Suprapubic skin (tissue), 4 donors: ENCODE data around the gene HTATSF1. TPM values are rescaled to one million over a fixed set of nuclear protein-coding genes. Genes with fewer than 3 reads are reported as not detected.
A peak's percentile ranks its signal among the peaks of the same experiment; 100 is the strongest.

Experiments used
- DNase-seq, 2 donors: peaks; one replicate each; pipeline ENCODE4 v3.0.0-alpha.2; 2019; ENCODE audit warnings: low spot score in 2 of 2
- H3K27ac ChIP-seq: fragments of 200-600 bp; sonication (generic); one replicate; pipeline ENCODE4 v1.5.1; 2019
- H3K27me3 ChIP-seq: fragments of 200-600 bp; sonication (generic); one replicate; pipeline ENCODE4 v1.5.1; 2019
- H3K36me3 ChIP-seq: fragments of 200-600 bp; sonication (generic); one replicate; pipeline ENCODE4 v1.5.1; 2019
- H3K4me1 ChIP-seq: fragments of 200-600 bp; sonication (generic); one replicate; pipeline ENCODE4 v1.5.1; 2019
- H3K4me3 ChIP-seq: fragments of 200-600 bp; sonication (generic); one replicate; pipeline ENCODE4 v1.5.1; 2019; ENCODE audit warnings: mild to moderate bottlenecking
- H3K9me3 ChIP-seq: fragments of 200-600 bp; sonication (generic); one replicate; pipeline ENCODE4 v1.5.1; 2019
- EP300 ChIP-seq: sonication (generic); formaldehyde crosslinking; IDR thresholded peaks from one replicate; pipeline ENCODE4 v1.6.1; 2017; ENCODE audit warnings: antibody characterized with exemption
- POLR2A ChIP-seq, 2 donors: fragments of 450-650 bp; IDR thresholded peaks; one replicate each; pipeline ENCODE4 v1.6.1; 2017; ENCODE audit warnings: antibody characterized with exemption in 2 of 2, mild to moderate bottlenecking in 2 of 2, moderate library complexity in 2 of 2
- POLR2AphosphoS5 ChIP-seq, 3 donors: sonication (generic); formaldehyde crosslinking; IDR thresholded peaks; one replicate each; pipeline ENCODE4 v1.6.1; 2017; ENCODE audit warnings: antibody characterized with exemption in 3 of 3
- WGBS: methylation state at CpG from one replicate; pipeline ENCODE4 v1.1.5; 2018; 5-methylcytosine and 5-hydroxymethylcytosine counted together
- total RNA-seq, 4 donors: library from RNA; depleted of rRNA; stranded (reverse); fragments of >200 nt; gene quantifications; one replicate each; pipeline ENCODE4 v1.1.0, GENCODE V29; 2016
- TF ChIP-seq, protein P1 (sequence below), 2 donors: fragments of 200-600 bp in 1 of 2; fragments of 450-650 bp in 1 of 2; sonication (generic) in 1 of 2; IDR thresholded peaks; one replicate each; pipeline ENCODE4 v1.5.1; 2016 to 2019; ENCODE audit warnings: antibody characterized with exemption in 2 of 2, mild to moderate bottlenecking in 1 of 2, moderate library complexity in 1 of 2

HTATSF1 gene, protein sequence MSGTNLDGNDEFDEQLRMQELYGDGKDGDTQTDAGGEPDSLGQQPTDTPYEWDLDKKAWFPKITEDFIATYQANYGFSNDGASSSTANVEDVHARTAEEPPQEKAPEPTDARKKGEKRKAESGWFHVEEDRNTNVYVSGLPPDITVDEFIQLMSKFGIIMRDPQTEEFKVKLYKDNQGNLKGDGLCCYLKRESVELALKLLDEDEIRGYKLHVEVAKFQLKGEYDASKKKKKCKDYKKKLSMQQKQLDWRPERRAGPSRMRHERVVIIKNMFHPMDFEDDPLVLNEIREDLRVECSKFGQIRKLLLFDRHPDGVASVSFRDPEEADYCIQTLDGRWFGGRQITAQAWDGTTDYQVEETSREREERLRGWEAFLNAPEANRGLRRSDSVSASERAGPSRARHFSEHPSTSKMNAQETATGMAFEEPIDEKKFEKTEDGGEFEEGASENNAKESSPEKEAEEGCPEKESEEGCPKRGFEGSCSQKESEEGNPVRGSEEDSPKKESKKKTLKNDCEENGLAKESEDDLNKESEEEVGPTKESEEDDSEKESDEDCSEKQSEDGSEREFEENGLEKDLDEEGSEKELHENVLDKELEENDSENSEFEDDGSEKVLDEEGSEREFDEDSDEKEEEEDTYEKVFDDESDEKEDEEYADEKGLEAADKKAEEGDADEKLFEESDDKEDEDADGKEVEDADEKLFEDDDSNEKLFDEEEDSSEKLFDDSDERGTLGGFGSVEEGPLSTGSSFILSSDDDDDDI
- 10 to 100 TPM; 32.6 to 49.1 (median 46.7) TPM for total RNA-seq

- peak in 1 of 2 donors; percentile 70 for DNase-seq
- TF ChIP-seq POLR2A (IDR thresholded peaks at IDR 0.05) (no peak), POLR2AphosphoS5 (IDR thresholded peaks at IDR 0.05) (no peak), EP300 (no peak)
- TF ChIP-seq, protein P1, sequence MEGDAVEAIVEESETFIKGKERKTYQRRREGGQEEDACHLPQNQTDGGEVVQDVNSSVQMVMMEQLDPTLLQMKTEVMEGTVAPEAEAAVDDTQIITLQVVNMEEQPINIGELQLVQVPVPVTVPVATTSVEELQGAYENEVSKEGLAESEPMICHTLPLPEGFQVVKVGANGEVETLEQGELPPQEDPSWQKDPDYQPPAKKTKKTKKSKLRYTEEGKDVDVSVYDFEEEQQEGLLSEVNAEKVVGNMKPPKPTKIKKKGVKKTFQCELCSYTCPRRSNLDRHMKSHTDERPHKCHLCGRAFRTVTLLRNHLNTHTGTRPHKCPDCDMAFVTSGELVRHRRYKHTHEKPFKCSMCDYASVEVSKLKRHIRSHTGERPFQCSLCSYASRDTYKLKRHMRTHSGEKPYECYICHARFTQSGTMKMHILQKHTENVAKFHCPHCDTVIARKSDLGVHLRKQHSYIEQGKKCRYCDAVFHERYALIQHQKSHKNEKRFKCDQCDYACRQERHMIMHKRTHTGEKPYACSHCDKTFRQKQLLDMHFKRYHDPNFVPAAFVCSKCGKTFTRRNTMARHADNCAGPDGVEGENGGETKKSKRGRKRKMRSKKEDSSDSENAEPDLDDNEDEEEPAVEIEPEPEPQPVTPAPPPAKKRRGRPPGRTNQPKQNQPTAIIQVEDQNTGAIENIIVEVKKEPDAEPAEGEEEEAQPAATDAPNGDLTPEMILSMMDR (IDR thresholded peaks at IDR 0.05), result no peak
- no peaks in the 10 kb centered on the region for H3K9me3 ChIP-seq
- peak within 1 kb of the TSS; percentile 98 for H3K27ac ChIP-seq
- 38% methylated on average over 25 of the region's 35 CpGs for WGBS
- H3K4me1 ChIP-seq, result peaks cover 9% of the 10 kb centered on the region
- peaks cover 5% of the 10 kb centered on the region for H3K36me3 ChIP-seq
- peak within 1 kb of the TSS; percentile 66 for H3K4me3 ChIP-seq
- H3K27me3 ChIP-seq, result no peaks in the 10 kb centered on the region
These were observed at the start of gene HTATSF1 for GRCh38 chrX:136497556-136498052. Gene HTATSF1 (plus strand): TSS chrX:136497592. CDS start chrX:136497685, 93 bp downstream.

- no peak for TF ChIP-seq EP300
- TF ChIP-seq, protein P1 (IDR thresholded peaks at IDR 0.05), result no peak
- no peak for TF ChIP-seq POLR2AphosphoS5 (IDR thresholded peaks at IDR 0.05)
- TF ChIP-seq POLR2A (IDR thresholded peaks at IDR 0.05), result no peak
- no peak for DNase-seq
- Histone ChIP-seq H3K9me3 (no peaks in the 10 kb centered on the region), H3K27me3 (no peaks in the 10 kb centered on the region), H3K36me3 (no peaks in the 10 kb centered on the region), H3K4me3 (no peak overlapping the region), H3K4me1 (no peaks in the 10 kb centered on the region), H3K27ac (no peak overlapping the region)
These were observed 49.4 kb upstream of the HTATSF1 start for GRCh38 chrX:136447968-136448367.

GRCh38 chrX:136450050-136450830 is 47.2 kb upstream of the HTATSF1 start:
- TF ChIP-seq POLR2A (IDR thresholded peaks at IDR 0.05) (no peak), POLR2AphosphoS5 (IDR thresholded peaks at IDR 0.05) (no peak), EP300 (no peak)
- TF ChIP-seq, protein P1 (IDR thresholded peaks at IDR 0.05), result no peak
- WGBS, result 50% methylated on average over 8 of the region's 8 CpGs

GRCh38 chrX:136452614-136453013 is 44.8 kb upstream of the HTATSF1 start:
- no peak for TF ChIP-seq EP300
- Histone ChIP-seq H3K27ac (no peak overlapping the region), H3K4me3 (no peak overlapping the region), H3K36me3 (no peaks in the 10 kb centered on the region), H3K27me3 (no peaks in the 10 kb centered on the region), H3K4me1 (no peaks in the 10 kb centered on the region), H3K9me3 (no peaks in the 10 kb centered on the region)
- DNase-seq, result no peak
- WGBS, result 94% methylated on average over 5 of the region's 5 CpGs

More at GRCh38 chrX:136450050-136450830, 47.2 kb upstream of the HTATSF1 start:
- Histone ChIP-seq H3K4me1 (no peaks in the 10 kb centered on the region), H3K4me3 (no peak overlapping the region), H3K27ac (no peak overlapping the region), H3K27me3 (no peaks in the 10 kb centered on the region), H3K36me3 (no peaks in the 10 kb centered on the region), H3K9me3 (no peaks in the 10 kb centered on the region)
- DNase-seq, result no peak

GRCh38 chrX:136453114-136453513 is 44.3 kb upstream of the HTATSF1 start:
- TF ChIP-seq, protein P1 (IDR thresholded peaks at IDR 0.05), result no peak
- TF ChIP-seq EP300 (no peak), POLR2AphosphoS5 (IDR thresholded peaks at IDR 0.05) (no peak), POLR2A (IDR thresholded peaks at IDR 0.05) (no peak)
- Histone ChIP-seq H3K36me3 (no peaks in the 10 kb centered on the region), H3K4me3 (no peak overlapping the region), H3K4me1 (no peaks in the 10 kb centered on the region), H3K27ac (no peak overlapping the region), H3K27me3 (no peaks in the 10 kb centered on the region), H3K9me3 (no peaks in the 10 kb centered on the region)
- WGBS, result 56% methylated on average over 1 of the region's 1 CpG
- no peak for DNase-seq
